IPS DF 6.9 (cell line): ENCODE data around the gene ACOX3.
"Not testable (repeated sequence)": the region's sequence is repeated elsewhere in the genome, so short reads cannot be mapped to it uniquely, and the experiment has no call there.

Experiments used
- DNase-seq: peaks from one replicate; pipeline ENCODE4 v3.0.0-alpha.2; 2013; ENCODE audit warnings: low read depth, low spot score
- H3K27ac ChIP-seq: one replicate; pipeline ENCODE4 v1.5.1; 2013; ENCODE audit warnings: low read length, control low read depth
- H3K27me3 ChIP-seq: 2 replicates; pipeline ENCODE4 v1.6.1; 2013; ENCODE audit warnings: mild to moderate bottlenecking, low read length; ENCODE audit not compliant: control insufficient read depth, insufficient read depth
- H3K36me3 ChIP-seq: 2 replicates; pipeline ENCODE4 v1.6.1; 2013; ENCODE audit warnings: low read length; ENCODE audit not compliant: control insufficient read depth, insufficient read depth
- H3K4me1 ChIP-seq: 2 replicates; pipeline ENCODE4 v1.6.1; 2013; ENCODE audit warnings: low read length; ENCODE audit not compliant: control insufficient read depth, insufficient read depth
- H3K4me3 ChIP-seq: 2 replicates; pipeline ENCODE4 v1.5.1; 2013; ENCODE audit warnings: mild to moderate bottlenecking, low read length
- H3K9me3 ChIP-seq: 2 replicates; pipeline ENCODE4 v1.6.1; 2013; ENCODE audit warnings: low read length, inconsistent platforms; ENCODE audit not compliant: control insufficient read depth, insufficient read depth
- WGBS: extraction: QIAGEN DNeasy Blood & Tissue Kit; methylation state at CpG from one replicate; pipeline ENCODE4 v1.1.7; 2013; ENCODE audit warnings: mixed read lengths, missing lambda C conversion rate; ENCODE audit not compliant: insufficient read length, insufficient coverage; 5-methylcytosine and 5-hydroxymethylcytosine counted together

The ACOX3 gene

GRCh38 chr4:8352368-8353157 is 88.0 kb downstream of the ACOX3 start:
- Histone ChIP-seq H3K27me3 (peaks cover 5% of the 10 kb centered on the region; the same call in 1 of the 2 replicates), H3K36me3 (no peaks in the 10 kb centered on the region; the same call in 1 of the 2 replicates), H3K4me3 (no peak overlapping the region), H3K9me3 (no peaks in the 10 kb centered on the region), H3K4me1 (peaks cover 9% of the 10 kb centered on the region), H3K27ac (no peak overlapping the region)
- DNase-seq = no peak
- WGBS = no CpG with 5 or more reads among the region's 20 CpGs

- Histone ChIP-seq H3K4me3 (no peak overlapping the region), H3K27ac (no peak overlapping the region), H3K4me1 (peaks cover 8% of the 10 kb centered on the region), H3K36me3 (no peaks in the 10 kb centered on the region; the same call in 1 of the 2 replicates), H3K9me3 (no peaks in the 10 kb centered on the region), H3K27me3 (peaks cover 5% of the 10 kb centered on the region; the same call in 1 of the 2 replicates)
- no peak for DNase-seq
- whole genome bisulfite sequencing = no CpG with 5 or more reads among the region's 8 CpGs
Observed at GRCh38 chr4:8351931-8352367, 88.6 kb downstream of the ACOX3 start.

GRCh38 chr4:8350841-8351461 is 89.6 kb downstream of the ACOX3 start:
- WGBS = no CpG with 5 or more reads among the region's 19 CpGs
- DNase-seq = no peak

GRCh38 chr4:8350352-8350751 is 90.2 kb downstream of the ACOX3 start:
- no peaks in the 10 kb centered on the region; the same call in 1 of the 2 replicates for H3K36me3 ChIP-seq
- no peak overlapping the region for H3K27ac ChIP-seq
- DNase-seq = no peak
- H3K27me3 ChIP-seq = no peaks in the 10 kb centered on the region; the same call in 1 of the 2 replicates
- H3K9me3 ChIP-seq = no peaks in the 10 kb centered on the region
- no peak overlapping the region for H3K4me3 ChIP-seq
- peaks cover 3% of the 10 kb centered on the region for H3K4me1 ChIP-seq
- no CpG with 5 or more reads among the region's 13 CpGs for WGBS

More at GRCh38 chr4:8350841-8351461, 89.6 kb downstream of the ACOX3 start:
- H3K4me1 ChIP-seq = peaks cover 3% of the 10 kb centered on the region
- no peaks in the 10 kb centered on the region for H3K9me3 ChIP-seq
- no peaks in the 10 kb centered on the region; the same call in 1 of the 2 replicates for H3K36me3 ChIP-seq
- no peak overlapping the region for H3K4me3 ChIP-seq
- H3K27me3 ChIP-seq = no peaks in the 10 kb centered on the region; the same call in 1 of the 2 replicates
- H3K27ac ChIP-seq = no peak overlapping the region

- no peak overlapping the region for H3K4me3 ChIP-seq
- DNase-seq = no peak
- H3K27ac ChIP-seq = no peak overlapping the region
- WGBS = no CpG with 5 or more reads among the region's 7 CpGs
- H3K27me3 ChIP-seq = no peaks in the 10 kb centered on the region; the same call in 1 of the 2 replicates
- peaks cover 3% of the 10 kb centered on the region for H3K4me1 ChIP-seq
- H3K9me3 ChIP-seq = no peaks in the 10 kb centered on the region
- H3K36me3 ChIP-seq = no peaks in the 10 kb centered on the region; the same call in 1 of the 2 replicates
Observed at GRCh38 chr4:8349664-8350236, 90.8 kb downstream of the ACOX3 start.

- not testable (repeated sequence) for H3K4me1 ChIP-seq, DNase-seq, H3K36me3 ChIP-seq, H3K27me3 ChIP-seq, H3K4me3 ChIP-seq, H3K9me3 ChIP-seq, H3K27ac ChIP-seq
- no CpG with 5 or more reads among the region's 11 CpGs for WGBS
Observed at GRCh38 chr4:8349236-8349635, 91.3 kb downstream of the ACOX3 start.

GRCh38 chr4:8348071-8348470 is 92.5 kb downstream of the ACOX3 start:
- H3K27me3 ChIP-seq = no peaks in the 10 kb centered on the region; the same call in 1 of the 2 replicates

GRCh38 chr4:8347660-8348059 is 92.9 kb downstream of the ACOX3 start:
- Histone ChIP-seq H3K27ac (no peak overlapping the region), H3K4me3 (no peak overlapping the region), H3K9me3 (no peaks in the 10 kb centered on the region), H3K36me3 (no peaks in the 10 kb centered on the region; the same call in 1 of the 2 replicates), H3K27me3 (no peaks in the 10 kb centered on the region), H3K4me1 (peaks cover 3% of the 10 kb centered on the region)
- WGBS = no CpG with 5 or more reads among the region's 7 CpGs
- DNase-seq = no peak

More at GRCh38 chr4:8348071-8348470, 92.5 kb downstream of the ACOX3 start:
- WGBS = no CpG with 5 or more reads among the region's 6 CpGs
- DNase-seq = no peak
- Histone ChIP-seq H3K36me3 (no peaks in the 10 kb centered on the region; the same call in 1 of the 2 replicates), H3K4me1 (peaks cover 3% of the 10 kb centered on the region), H3K9me3 (no peaks in the 10 kb centered on the region), H3K4me3 (no peak overlapping the region), H3K27ac (no peak overlapping the region)

- Histone ChIP-seq H3K9me3 (no peaks in the 10 kb centered on the region), H3K27me3 (no peaks in the 10 kb centered on the region), H3K27ac (no peak overlapping the region), H3K36me3 (no peaks in the 10 kb centered on the region; the same call in 1 of the 2 replicates), H3K4me1 (no peaks in the 10 kb centered on the region; the same call in 1 of the 2 replicates), H3K4me3 (no peak overlapping the region)
- no CpG with 5 or more reads among the region's 16 CpGs for WGBS
- no peak for DNase-seq
Observed at GRCh38 chr4:8346838-8347605, 93.5 kb downstream of the ACOX3 start.
